ENCODE data around the gene IRX5.

IRX5 gene

GRCh38 chr16:54932021-54932660, 1.5 kb downstream of the IRX5 start:
- no peaks in the 10 kb centered on the region for H3K36me3 Mint-ChIP-seq (ENCODE audit: low read depth)
- no peaks in the 10 kb centered on the region for H3K9me3 Mint-ChIP-seq
- DNase-seq, result peak; percentile 34
- TF ChIP-seq CTCF (IDR thresholded peaks at IDR 0.05), result no peak
- peak overlapping the region; percentile 83 for H3K4me3 Mint-ChIP-seq
- H3K4me1 Mint-ChIP-seq, result peaks cover 56% of the 10 kb centered on the region
- peaks cover 74% of the 10 kb centered on the region for H3K27me3 Mint-ChIP-seq (ENCODE audit: low read depth, poor library complexity)
- H3K27ac Mint-ChIP-seq, result peak overlapping the region; percentile 19

GRCh38 chr16:54932737-54933254, 2.1 kb downstream of the IRX5 start:
- Mint-ChIP-seq H3K27me3 (ENCODE audit: low read depth, poor library complexity) (peaks cover 76% of the 10 kb centered on the region), H3K27ac (peak overlapping the region; percentile 19), H3K9me3 (no peaks in the 10 kb centered on the region), H3K4me3 (peak overlapping the region; percentile 82), H3K4me1 (peaks cover 50% of the 10 kb centered on the region), H3K36me3 (ENCODE audit: low read depth) (no peaks in the 10 kb centered on the region)
- TF ChIP-seq CTCF (IDR thresholded peaks at IDR 0.05), result no peak
- peak; percentile 55 for DNase-seq

GRCh38 chr16:54933281-54934011, 2.8 kb downstream of the IRX5 start:
- Mint-ChIP-seq H3K4me1 (peaks cover 46% of the 10 kb centered on the region), H3K9me3 (no peaks in the 10 kb centered on the region), H3K27me3 (ENCODE audit: low read depth, poor library complexity) (peaks cover 82% of the 10 kb centered on the region), H3K27ac (no peak overlapping the region), H3K4me3 (peak overlapping the region; percentile 67), H3K36me3 (ENCODE audit: low read depth) (no peaks in the 10 kb centered on the region)
- peak; percentile 49 for DNase-seq
- TF ChIP-seq CTCF (IDR thresholded peaks at IDR 0.05), result no peak

- Mint-ChIP-seq H3K27me3 (ENCODE audit: low read depth, poor library complexity) (peaks cover 88% of the 10 kb centered on the region), H3K36me3 (ENCODE audit: low read depth) (no peaks in the 10 kb centered on the region), H3K4me3 (peak overlapping the region; percentile 70), H3K9me3 (peaks cover 4% of the 10 kb centered on the region), H3K27ac (no peak overlapping the region), H3K4me1 (peaks cover 41% of the 10 kb centered on the region)
- peak; percentile 48 for TF ChIP-seq CTCF (IDR thresholded peaks at IDR 0.05)
- DNase-seq, result peak; percentile 64
These were observed 4.0 kb downstream of the IRX5 start for GRCh38 chr16:54934481-54935265.

- Mint-ChIP-seq H3K4me1 (peaks cover 39% of the 10 kb centered on the region), H3K4me3 (peak overlapping the region; percentile 70), H3K27ac (no peak overlapping the region), H3K9me3 (peaks cover 4% of the 10 kb centered on the region), H3K36me3 (ENCODE audit: low read depth) (no peaks in the 10 kb centered on the region), H3K27me3 (ENCODE audit: low read depth, poor library complexity) (peaks cover 94% of the 10 kb centered on the region)
- no peak for DNase-seq
- no peak for TF ChIP-seq CTCF (IDR thresholded peaks at IDR 0.05)
These were observed 4.8 kb downstream of the IRX5 start for GRCh38 chr16:54935266-54935968.

Measured in nephron progenitor cell (in vitro differentiated cells).